Measurements from ENCODE around the gene OR4K17.

DNA sequence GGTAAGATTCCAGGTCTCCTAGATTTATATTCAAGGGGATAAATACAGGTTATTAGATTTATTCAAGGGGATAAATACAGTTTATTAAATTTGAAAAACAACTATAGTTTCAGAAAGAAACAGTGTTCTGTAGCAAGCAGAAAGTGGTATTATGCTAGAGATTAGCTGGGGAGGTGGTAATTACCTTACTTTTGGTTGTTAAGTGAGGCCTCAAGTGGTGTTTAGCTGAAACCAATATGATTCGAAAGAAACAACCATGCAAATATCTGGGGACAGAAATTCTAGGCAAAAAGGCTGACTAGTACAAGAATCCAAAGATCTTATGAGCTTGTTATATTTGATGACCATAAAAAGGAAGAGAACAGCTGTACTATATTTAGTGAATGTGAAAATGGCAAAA is 34.3 kb downstream of the OR4K17 start:
- TF ChIP-seq, protein P1, sequence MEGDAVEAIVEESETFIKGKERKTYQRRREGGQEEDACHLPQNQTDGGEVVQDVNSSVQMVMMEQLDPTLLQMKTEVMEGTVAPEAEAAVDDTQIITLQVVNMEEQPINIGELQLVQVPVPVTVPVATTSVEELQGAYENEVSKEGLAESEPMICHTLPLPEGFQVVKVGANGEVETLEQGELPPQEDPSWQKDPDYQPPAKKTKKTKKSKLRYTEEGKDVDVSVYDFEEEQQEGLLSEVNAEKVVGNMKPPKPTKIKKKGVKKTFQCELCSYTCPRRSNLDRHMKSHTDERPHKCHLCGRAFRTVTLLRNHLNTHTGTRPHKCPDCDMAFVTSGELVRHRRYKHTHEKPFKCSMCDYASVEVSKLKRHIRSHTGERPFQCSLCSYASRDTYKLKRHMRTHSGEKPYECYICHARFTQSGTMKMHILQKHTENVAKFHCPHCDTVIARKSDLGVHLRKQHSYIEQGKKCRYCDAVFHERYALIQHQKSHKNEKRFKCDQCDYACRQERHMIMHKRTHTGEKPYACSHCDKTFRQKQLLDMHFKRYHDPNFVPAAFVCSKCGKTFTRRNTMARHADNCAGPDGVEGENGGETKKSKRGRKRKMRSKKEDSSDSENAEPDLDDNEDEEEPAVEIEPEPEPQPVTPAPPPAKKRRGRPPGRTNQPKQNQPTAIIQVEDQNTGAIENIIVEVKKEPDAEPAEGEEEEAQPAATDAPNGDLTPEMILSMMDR (IDR thresholded peaks at IDR 0.05): no peak
- no peak for TF ChIP-seq POLR2A (IDR thresholded peaks at IDR 0.05)
- no peak for TF ChIP-seq POLR2AphosphoS5 (IDR thresholded peaks at IDR 0.05)

Data from breast epithelium (tissue), 3 donors.